SW480 (cell line): ENCODE results near the gene HOXA10.

ENCODE experiments used
- DNase-seq: peaks from one replicate; pipeline ENCODE4 v3.0.0-alpha.2; 2016; ENCODE audit warnings: low spot score

The HOXA10 gene

GRCh38 chr7:27165996-27166530, 8.1 kb downstream of the HOXA10 start:
- peak; percentile 61 for DNase-seq

- peak; percentile 98 for DNase-seq
These were observed 8.8 kb downstream of the HOXA10 start, which contains the start of gene HOXA9 for GRCh38 chr7:27165089-27165995. TSS of gene HOXA9 (minus strand) at chr7:27165537. CDS start at chr7:27165457, 80 bp downstream.

- peak; percentile 54 for DNase-seq
These were observed 9.6 kb downstream of the HOXA10 start for GRCh38 chr7:27164367-27165088.

- peak; percentile 36 for DNase-seq
These were observed 10.1 kb downstream of the HOXA10 start for GRCh38 chr7:27164045-27164366.

GRCh38 chr7:27163288-27164044, 10.7 kb downstream of the HOXA10 start:
- peak; percentile 17 for DNase-seq

- peak; percentile 46 for DNase-seq
These were observed 11.4 kb downstream of the HOXA10 start for GRCh38 chr7:27162561-27163287.

- DNase-seq: peak; percentile 54
These were observed 12.2 kb downstream of the HOXA10 start for GRCh38 chr7:27161721-27162560.

- DNase-seq: peak; percentile 79
These were observed 12.9 kb downstream of the HOXA10 start for GRCh38 chr7:27161214-27161720.

- peak; percentile 90 for DNase-seq
These were observed 13.4 kb downstream of the HOXA10 start for GRCh38 chr7:27160546-27161213.

GRCh38 chr7:27160145-27160545, 14.0 kb downstream of the HOXA10 start:
- DNase-seq: no peak

GRCh38 chr7:27159266-27160144, 14.6 kb downstream of the HOXA10 start:
- peak; percentile 55 for DNase-seq

GRCh38 chr7:27158436-27159265, 15.5 kb downstream of the HOXA10 start:
- DNase-seq: peak; percentile 68

- DNase-seq: peak; percentile 58
These were observed 16.3 kb downstream of the HOXA10 start for GRCh38 chr7:27157702-27158431.

- DNase-seq: peak; percentile 51
These were observed 17.0 kb downstream of the HOXA10 start for GRCh38 chr7:27156916-27157701.

GRCh38 chr7:27156508-27156898, 17.6 kb downstream of the HOXA10 start, which contains the start of gene HOXA7:
TSS of gene HOXA7 (minus strand) at chr7:27156675. CDS start at chr7:27156545, 130 bp downstream.
- peak; percentile 92 for DNase-seq
